Neuron (in vitro differentiated cells): ENCODE results near the gene SYNE2.

Experiments
- H2AFZ ChIP-seq: one replicate; pipeline ENCODE4 v1.6.1; 2013; ENCODE audit warnings: low read depth, mild to moderate bottlenecking, inconsistent platforms, low read length, moderate library complexity
- H3K27me3 ChIP-seq: one replicate; pipeline ENCODE4 v1.6.1; 2013; ENCODE audit warnings: low read length; ENCODE audit not compliant: insufficient read depth
- H3K36me3 ChIP-seq: one replicate; pipeline ENCODE4 v1.6.1; 2013; ENCODE audit warnings: low read length; ENCODE audit not compliant: insufficient read depth
- H3K4me1 ChIP-seq: one replicate; pipeline ENCODE4 v1.6.1; 2013; ENCODE audit warnings: low read length; ENCODE audit not compliant: insufficient read depth
- H3K4me3 ChIP-seq: 2 replicates; pipeline ENCODE4 v1.5.1; 2013; ENCODE audit warnings: mild to moderate bottlenecking, low read length, moderate library complexity
- H3K9me3 ChIP-seq: one replicate; pipeline ENCODE4 v1.6.1; 2013; ENCODE audit warnings: low read length

SYNE2 gene

GRCh38 chr14:64234877-64235651 is 382.3 kb downstream of the SYNE2 start:
- Histone ChIP-seq H3K4me1 (peaks cover 5% of the 10 kb centered on the region), H2AFZ (no peak overlapping the region), H3K36me3 (no peaks in the 10 kb centered on the region), H3K4me3 (no peak overlapping the region), H3K9me3 (no peaks in the 10 kb centered on the region), H3K27me3 (no peaks in the 10 kb centered on the region)

- Histone ChIP-seq H3K27me3 (no peaks in the 10 kb centered on the region), H3K4me1 (peaks cover 5% of the 10 kb centered on the region), H3K36me3 (no peaks in the 10 kb centered on the region), H2AFZ (no peak overlapping the region), H3K4me3 (no peak overlapping the region), H3K9me3 (no peaks in the 10 kb centered on the region)
Measured at GRCh38 chr14:64235652-64236640, 383.1 kb downstream of the SYNE2 start.

GRCh38 chr14:64238049-64238448 is 385.2 kb downstream of the SYNE2 start:
- Histone ChIP-seq H3K4me1 (no peaks in the 10 kb centered on the region), H3K4me3 (no peak overlapping the region), H3K9me3 (no peaks in the 10 kb centered on the region), H2AFZ (no peak overlapping the region), H3K27me3 (no peaks in the 10 kb centered on the region), H3K36me3 (no peaks in the 10 kb centered on the region)

- no peaks in the 10 kb centered on the region for H3K9me3 ChIP-seq
- H3K4me1 ChIP-seq = no peaks in the 10 kb centered on the region
- H3K4me3 ChIP-seq = no peak overlapping the region
- no peak overlapping the region for H2AFZ ChIP-seq
- no peaks in the 10 kb centered on the region for H3K36me3 ChIP-seq
- no peaks in the 10 kb centered on the region for H3K27me3 ChIP-seq
Measured at GRCh38 chr14:64238631-64239030, 385.8 kb downstream of the SYNE2 start.

GRCh38 chr14:64244279-64244678 is 391.5 kb downstream of the SYNE2 start:
- no peaks in the 10 kb centered on the region for H3K36me3 ChIP-seq
- no peaks in the 10 kb centered on the region for H3K27me3 ChIP-seq
- H2AFZ ChIP-seq = no peak overlapping the region
- no peaks in the 10 kb centered on the region for H3K9me3 ChIP-seq
- peaks cover under 1% of the 10 kb centered on the region for H3K4me1 ChIP-seq
- H3K4me3 ChIP-seq = no peak overlapping the region

- Histone ChIP-seq H3K4me3 (no peak overlapping the region), H3K36me3 (no peaks in the 10 kb centered on the region), H3K4me1 (peaks cover 12% of the 10 kb centered on the region), H2AFZ (no peak overlapping the region), H3K9me3 (no peaks in the 10 kb centered on the region), H3K27me3 (no peaks in the 10 kb centered on the region)
Measured at GRCh38 chr14:64245491-64245890, 392.7 kb downstream of the SYNE2 start.

GRCh38 chr14:64246688-64247087 is 393.9 kb downstream of the SYNE2 start:
- Histone ChIP-seq H3K27me3 (no peaks in the 10 kb centered on the region), H2AFZ (no peak overlapping the region), H3K9me3 (no peaks in the 10 kb centered on the region), H3K4me3 (no peak overlapping the region), H3K36me3 (no peaks in the 10 kb centered on the region), H3K4me1 (peaks cover 24% of the 10 kb centered on the region)

- Histone ChIP-seq H3K27me3 (no peaks in the 10 kb centered on the region), H2AFZ (no peak overlapping the region)
Measured at GRCh38 chr14:64247195-64247594, 394.4 kb downstream of the SYNE2 start.

GRCh38 chr14:64248689-64249088 is 395.9 kb downstream of the SYNE2 start:
- Histone ChIP-seq H3K4me1 (peaks cover 24% of the 10 kb centered on the region), H3K9me3 (no peaks in the 10 kb centered on the region), H3K27me3 (no peaks in the 10 kb centered on the region), H3K36me3 (no peaks in the 10 kb centered on the region), H2AFZ (no peak overlapping the region), H3K4me3 (no peak overlapping the region)

More at GRCh38 chr14:64247195-64247594, 394.4 kb downstream of the SYNE2 start:
- H3K36me3 ChIP-seq = no peaks in the 10 kb centered on the region
- peaks cover 24% of the 10 kb centered on the region for H3K4me1 ChIP-seq
- no peaks in the 10 kb centered on the region for H3K9me3 ChIP-seq
- no peak overlapping the region for H3K4me3 ChIP-seq

GRCh38 chr14:64249363-64249762 is 396.6 kb downstream of the SYNE2 start:
- no peak overlapping the region for H2AFZ ChIP-seq
- no peaks in the 10 kb centered on the region for H3K36me3 ChIP-seq
- H3K4me1 ChIP-seq = peaks cover 24% of the 10 kb centered on the region
- H3K9me3 ChIP-seq = no peaks in the 10 kb centered on the region
- no peaks in the 10 kb centered on the region for H3K27me3 ChIP-seq
- H3K4me3 ChIP-seq = no peak overlapping the region

GRCh38 chr14:64253672-64254071 is 400.9 kb downstream of the SYNE2 start:
- Histone ChIP-seq H3K9me3 (no peaks in the 10 kb centered on the region), H2AFZ (no peak overlapping the region), H3K4me3 (no peak overlapping the region), H3K4me1 (peaks cover 24% of the 10 kb centered on the region), H3K36me3 (no peaks in the 10 kb centered on the region), H3K27me3 (no peaks in the 10 kb centered on the region)

GRCh38 chr14:64255756-64256155 is 403.0 kb downstream of the SYNE2 start:
- H3K9me3 ChIP-seq = no peaks in the 10 kb centered on the region
- no peak overlapping the region for H3K4me3 ChIP-seq
- no peak overlapping the region for H2AFZ ChIP-seq
- no peaks in the 10 kb centered on the region for H3K27me3 ChIP-seq
- H3K36me3 ChIP-seq = no peaks in the 10 kb centered on the region
- H3K4me1 ChIP-seq = peaks cover 8% of the 10 kb centered on the region

GRCh38 chr14:64260418-64260817 is 407.6 kb downstream of the SYNE2 start:
- Histone ChIP-seq H3K27me3 (no peaks in the 10 kb centered on the region), H2AFZ (no peak overlapping the region), H3K9me3 (no peaks in the 10 kb centered on the region)

More at GRCh38 chr14:64260418-64260817, 407.6 kb downstream of the SYNE2 start:
- Histone ChIP-seq H3K4me3 (no peak overlapping the region), H3K4me1 (no peaks in the 10 kb centered on the region), H3K36me3 (no peaks in the 10 kb centered on the region)
